ENCODE measurements around the gene EHBP1L1.

The EHBP1L1 gene

DNA sequence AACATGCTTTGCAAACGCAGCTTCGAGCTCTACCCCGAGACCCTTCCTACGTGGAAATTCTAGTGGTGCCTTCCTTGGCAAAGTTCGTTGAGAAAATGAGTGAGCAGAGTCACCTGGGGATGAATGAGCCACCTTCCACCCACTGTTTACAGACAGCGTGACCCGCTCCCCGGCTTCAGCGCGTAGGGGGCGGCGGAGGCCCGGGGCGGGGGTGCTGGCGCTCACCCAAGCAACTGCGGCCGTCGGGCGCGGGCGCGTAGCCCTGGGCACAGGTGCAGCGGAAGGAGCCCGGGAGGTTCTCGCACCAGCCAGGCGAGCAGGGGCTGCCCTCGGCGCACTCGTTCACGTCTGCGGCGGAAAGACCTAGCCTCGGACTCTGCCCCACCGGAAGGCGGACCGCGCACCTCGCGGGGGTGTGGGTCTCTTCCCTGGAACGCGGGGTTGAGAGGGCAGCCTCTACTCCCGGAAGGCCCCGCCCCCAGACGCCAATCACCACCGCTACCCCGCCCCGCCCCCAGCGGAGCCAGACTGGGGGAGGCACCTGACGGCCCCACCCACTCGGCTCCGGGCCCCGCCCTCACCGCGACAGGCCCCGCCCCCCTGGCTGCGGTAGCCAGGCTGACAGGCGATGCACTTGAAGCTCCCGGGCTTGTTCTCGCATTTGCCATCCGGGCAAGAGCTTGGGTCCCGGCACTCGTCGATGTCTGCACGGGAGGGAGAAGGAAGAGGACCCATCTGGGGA is 29.5 kb upstream of the EHBP1L1 start:
- DNase-seq, result peak; percentile 99

DNA sequence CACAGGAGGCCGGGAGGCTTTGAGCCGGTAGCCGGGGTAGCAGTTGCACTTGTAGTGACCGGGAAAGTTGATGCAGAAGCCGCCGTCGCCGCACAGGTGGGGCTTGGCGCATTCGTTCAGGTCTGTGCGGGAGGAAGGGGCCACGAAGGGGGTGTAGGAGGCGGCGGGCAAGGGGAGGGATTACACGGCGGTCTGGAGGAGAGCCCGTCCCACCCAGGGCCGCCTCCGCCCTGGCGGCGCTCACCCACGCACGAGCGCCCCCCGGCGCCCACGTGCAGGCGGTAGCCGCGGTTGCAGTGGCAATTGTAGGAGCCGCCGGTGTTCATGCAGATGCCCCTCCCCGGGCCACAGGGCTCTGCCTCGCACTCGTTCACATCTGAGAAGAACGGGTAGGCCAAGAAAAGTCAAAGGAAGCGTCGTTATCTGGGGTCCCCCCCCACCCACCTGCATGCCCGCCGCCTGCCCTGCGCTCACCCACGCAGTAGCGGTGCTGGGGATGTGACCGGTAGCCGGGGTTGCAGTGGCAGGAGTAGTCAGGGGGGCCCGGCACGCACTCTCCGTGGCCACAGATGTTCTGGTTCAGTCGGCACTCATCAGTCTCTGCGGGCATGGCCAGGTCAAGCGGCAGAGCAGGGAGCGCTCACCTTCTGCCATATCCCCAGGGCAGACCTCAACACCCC is 28.3 kb upstream of the EHBP1L1 start:
- DNase-seq, result no peak

DNA sequence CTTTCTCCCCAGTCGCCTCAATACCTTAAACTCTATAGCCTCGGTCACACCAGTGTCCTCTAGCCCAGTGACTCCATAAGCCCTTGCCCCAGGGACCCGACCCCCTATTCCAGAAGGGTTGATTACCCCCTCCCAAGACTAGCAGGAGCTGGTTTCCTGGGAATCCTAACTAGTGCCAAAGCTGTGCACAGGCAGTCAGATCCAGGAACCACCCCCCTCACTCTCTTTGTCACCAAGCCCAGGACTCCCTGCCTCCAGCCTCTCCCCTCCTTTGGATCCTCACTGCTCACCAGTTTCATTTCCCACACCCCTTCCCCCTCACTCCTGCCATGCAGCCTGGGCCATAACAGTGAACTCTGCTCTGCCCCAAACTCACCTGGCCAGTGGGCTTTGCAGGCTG is 27.5 kb upstream of the EHBP1L1 start:
- no peak for DNase-seq

DNA sequence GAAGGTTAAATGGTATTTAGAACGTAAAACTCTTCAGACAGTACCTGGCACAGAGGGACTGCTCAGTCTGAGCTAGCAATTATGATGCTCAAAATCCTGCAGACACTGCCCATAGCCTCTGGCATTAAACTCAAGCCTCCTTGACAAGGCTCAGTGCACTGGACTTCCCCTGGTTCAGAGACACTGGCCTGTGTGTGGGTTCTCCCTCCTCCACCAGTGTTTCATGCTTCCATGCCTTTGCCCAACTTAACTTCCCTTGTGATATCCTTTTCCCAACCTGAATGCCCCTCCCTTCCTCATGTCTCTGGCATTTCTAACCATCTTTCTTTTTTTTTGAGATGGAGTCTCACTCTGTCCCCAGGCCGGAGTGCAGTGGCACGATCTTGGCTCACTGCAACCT is 26.8 kb upstream of the EHBP1L1 start:
- no peak for DNase-seq

DNA sequence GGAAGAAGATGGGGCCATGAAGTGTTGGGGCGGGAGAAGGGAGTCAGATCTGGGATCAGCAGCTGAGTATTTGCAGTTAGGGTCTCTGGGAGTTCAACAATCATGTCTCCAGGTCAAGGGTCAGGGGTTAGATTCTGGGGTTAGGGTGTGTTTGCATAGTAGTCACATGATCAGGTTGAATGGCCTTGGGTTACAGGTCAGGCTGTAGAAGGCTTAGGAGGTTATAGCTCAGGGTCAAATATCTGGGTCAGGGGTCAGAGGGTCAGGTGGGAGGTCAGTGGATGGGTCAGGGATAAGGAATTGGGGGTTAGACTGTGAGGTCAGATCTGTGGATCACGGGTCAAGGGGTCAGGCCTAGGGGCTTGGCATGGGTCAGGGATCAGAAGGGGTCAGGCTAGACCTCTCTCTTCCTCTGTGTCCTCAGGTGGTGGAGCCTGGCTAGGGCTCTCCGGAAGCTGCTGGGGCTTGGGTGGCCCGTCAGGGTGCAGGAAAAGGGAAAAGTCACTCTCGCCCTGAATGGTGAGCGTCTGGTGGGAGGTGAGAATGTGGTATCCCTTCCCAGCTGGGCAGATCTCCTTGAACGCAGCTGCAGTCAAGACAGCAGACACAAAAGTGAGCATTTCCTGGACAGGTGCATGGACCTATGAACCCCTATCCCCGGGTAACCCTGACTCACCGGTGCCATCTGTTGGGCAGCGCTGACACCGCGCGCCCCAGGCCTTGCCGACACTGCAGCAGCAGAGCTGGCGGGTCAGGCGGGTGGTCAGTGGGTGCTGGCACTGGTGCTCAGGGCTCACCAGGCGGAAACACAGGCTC is 24.1 kb upstream of the EHBP1L1 start:
- peak; percentile 68 for DNase-seq

DNA sequence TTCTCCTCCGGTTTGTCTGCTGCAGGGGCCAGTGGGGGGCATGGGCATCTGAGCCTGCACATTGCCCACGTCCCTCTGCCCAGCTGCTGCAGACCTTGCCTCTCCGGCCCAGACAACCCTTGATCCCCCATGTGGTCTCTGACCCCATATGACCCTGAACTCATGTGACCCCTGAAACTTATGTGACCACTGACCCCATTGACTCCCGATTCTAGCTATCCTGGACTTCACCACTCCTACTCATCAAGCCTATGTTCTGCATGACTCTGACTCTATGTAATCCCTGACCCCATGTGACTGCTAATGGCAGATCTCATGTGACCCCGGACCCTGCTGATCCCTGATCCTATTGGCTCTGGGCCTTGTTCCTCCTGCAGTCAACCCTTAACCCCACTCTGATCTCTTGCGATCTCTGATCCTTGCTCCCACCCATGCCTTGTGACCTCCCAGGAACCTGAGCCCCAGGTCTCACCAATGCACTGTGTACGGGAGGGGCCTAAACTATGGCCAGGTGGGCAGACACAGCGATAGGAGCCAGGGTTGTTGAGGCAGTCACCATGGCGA is 23.4 kb upstream of the EHBP1L1 start:
- DNase-seq, result no peak

DNA sequence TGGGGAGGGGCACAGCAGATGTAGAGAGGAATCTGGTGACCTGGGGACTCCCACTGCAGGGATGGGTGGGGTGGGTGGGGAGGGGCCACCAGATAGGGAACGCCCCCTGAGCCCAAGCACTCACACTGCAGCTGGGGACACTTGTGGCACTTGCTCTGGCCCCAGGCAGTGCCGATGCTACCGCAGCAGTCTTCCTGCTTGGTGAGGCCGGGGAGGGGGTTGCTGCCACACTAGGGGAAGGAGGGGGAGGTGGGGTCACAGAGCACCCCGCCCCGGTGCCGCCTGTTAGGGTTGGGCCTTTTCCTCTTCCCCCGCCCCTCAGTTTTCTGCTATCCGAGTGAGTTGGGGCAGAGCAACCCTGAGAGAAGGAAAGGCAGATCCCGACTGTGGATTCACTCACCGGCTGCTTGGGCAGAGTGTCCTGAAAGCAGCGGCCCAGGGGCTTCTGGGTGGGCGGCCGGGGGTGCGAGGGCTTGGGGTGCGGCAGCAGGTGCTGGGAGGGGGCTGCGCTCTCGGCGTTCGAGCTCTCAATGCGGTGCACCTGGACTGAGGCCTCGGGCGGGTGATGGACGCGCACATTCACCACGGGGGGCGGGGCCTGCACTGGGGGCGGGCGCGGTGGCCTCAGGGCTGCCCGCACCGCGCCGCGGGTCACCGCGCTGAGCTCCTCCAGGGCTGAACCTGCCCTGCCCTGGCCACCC is 22.4 kb upstream of the EHBP1L1 start:
- peak; percentile 79 for DNase-seq

DNA sequence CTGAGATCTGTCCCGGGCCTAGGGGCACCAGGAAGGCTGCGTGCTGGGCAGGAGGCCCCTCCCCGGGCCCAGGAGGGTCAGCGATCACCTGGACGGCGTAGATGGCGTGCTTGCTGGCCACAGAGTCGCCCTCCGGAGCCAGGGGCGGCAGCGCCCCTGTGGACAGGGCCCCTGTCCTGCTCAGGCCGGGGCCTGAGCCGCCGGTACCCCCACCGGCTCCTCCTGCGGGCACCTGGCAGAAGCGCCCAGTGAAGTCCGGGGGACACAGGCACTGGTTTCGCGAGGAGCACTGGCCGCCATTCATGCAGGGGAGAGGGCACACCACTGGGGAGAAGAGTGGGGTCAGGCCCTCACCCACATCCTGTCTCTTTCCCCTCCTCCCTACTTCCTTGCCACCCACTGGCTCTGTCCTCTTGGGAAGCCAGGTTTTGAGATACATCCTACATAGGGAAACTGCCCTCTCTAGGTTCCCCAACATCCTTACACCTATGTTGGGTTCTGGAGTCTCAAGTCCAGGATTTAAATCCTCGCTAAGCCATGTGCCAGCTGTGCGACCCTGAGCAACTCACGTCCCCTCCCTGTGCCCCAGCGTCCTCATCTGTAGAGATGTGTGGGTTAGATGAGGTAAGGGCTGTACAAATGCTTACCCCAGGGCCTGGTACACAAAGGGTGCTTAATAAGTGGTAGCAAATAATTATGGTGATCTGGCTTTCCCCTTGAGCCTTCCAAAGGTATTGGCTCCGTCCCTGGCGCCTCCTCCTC is 21.6 kb upstream of the EHBP1L1 start:
- DNase-seq, result no peak

DNA sequence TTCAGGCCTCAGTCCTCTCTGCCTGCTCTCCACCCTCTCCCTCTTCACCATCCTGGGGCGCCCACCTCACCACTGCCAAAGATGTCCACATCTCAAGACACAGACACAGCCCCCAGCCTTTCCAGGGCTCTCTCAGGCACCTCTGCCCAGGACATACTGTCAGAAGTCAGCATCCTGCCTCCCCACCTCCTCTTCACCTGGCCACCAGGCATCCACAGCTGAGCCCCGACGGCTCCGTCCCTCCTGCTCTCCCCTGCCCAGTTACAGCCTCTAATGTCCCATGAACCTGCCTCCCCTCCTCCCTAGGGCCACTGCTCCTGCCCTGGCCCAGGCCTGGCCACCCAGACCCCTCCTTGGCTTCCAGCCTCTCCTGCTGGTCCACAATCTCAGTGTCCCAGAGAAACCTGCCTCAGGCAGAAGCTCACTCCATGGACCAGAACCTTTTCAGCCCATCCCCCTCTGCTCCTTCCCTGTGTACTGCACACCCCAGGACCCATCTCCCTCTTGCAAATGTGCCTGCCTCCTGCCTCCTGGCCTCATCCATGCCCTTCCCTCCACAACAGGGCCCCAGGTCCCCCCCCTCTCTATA is 20.9 kb upstream of the EHBP1L1 start:
- DNase-seq, result no peak

DNA sequence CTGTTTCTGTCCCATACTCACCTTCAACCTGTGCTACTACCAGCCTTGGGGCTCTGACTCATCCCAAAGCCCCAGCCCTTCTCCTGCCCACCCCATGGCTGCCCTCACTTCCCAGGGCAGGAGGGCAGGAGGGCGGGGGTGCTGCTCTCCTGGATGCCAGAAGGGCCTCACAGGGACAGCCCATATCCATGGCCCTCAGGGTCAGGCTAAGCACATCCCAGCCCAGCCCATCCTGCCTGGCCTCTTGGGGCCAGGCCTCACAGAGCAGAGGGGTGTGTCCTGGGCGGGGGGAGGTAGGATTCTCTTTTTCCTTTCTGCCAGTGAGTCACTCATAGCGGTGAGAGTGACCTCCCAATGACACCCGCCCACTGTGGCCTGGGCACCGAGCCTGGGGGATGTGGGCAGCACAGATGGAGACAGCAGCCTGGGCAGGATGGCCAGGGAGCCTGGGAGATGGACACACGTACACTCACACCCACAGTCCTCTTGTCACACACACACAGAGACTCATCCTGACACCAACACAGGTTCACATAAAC is 20.1 kb upstream of the EHBP1L1 start:
- DNase-seq, result peak; percentile 49

DNA sequence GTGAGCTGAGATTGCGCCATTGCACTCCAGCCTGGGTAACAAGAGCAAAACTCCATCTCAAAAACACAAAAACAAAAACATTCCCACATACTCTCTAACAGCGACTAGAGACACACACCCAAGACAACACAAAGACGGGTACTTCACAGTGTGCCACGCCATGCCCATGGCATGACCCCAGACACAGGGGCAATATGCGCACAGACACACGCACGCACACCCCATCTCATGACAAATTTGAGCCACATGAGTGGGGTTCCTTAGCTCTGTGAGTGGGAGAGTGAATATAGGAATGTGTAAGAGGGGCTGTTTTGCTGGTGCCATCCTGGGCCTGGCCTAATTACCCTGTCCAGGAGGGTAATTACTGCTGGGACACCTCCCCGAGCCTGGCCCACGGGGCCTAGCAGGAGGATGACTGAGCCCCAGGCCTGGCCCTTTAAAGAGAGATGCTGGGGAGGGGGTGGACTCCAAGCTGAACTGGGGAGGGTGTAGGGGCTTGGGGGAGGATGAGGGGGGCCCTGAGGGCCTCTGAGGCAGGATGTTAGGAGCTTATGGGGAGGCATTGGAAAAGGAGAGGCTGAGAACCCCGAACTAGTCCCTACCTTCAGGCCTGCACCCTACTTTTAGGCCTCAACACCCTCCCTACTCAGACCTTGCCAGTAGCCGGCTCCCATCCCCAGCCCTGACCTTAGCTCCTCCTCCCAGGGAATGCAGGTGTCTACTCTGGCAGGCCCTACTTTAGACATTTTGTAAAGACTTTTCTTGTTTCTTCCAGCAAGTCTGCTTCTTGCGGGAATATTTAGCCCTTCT is 19.2 kb upstream of the EHBP1L1 start:
- DNase-seq, result no peak

DNA sequence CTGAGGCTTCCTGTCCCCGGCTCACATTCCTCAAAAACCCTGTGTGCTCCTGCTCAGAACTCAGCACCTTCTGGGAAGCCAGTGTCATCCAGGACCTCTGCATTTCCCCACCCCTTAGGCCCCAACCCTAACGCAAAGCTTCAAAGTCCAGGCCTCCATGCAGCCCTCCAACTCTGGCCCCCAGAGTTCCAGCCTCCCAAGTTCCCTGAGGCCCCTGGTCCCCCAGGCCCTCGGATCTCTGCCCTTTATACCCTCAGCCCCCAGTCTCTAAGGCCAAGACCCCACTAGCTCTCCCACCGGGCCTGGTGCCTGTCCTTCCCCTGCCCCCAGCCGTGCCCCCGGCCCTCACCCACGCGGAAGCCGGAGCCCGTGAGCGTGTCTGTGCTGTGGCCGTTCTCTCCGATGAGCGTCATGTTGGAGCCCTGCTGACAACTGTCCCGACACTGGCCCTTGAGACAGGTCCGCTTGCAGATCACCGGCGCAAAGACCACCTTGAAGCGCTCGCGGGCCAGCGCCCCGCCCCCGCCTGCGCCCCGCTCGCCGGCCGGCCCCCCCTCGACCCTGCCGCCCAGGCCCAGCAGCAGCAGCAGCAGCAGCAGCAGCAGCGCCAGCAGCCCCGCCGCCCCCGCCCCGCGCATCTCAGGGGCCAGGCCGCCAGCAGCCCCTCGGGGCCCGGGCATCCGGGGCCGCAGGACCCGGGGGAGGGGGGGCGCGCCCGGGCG is 18.4 kb upstream of the EHBP1L1 start:
- no peak for DNase-seq

DNA sequence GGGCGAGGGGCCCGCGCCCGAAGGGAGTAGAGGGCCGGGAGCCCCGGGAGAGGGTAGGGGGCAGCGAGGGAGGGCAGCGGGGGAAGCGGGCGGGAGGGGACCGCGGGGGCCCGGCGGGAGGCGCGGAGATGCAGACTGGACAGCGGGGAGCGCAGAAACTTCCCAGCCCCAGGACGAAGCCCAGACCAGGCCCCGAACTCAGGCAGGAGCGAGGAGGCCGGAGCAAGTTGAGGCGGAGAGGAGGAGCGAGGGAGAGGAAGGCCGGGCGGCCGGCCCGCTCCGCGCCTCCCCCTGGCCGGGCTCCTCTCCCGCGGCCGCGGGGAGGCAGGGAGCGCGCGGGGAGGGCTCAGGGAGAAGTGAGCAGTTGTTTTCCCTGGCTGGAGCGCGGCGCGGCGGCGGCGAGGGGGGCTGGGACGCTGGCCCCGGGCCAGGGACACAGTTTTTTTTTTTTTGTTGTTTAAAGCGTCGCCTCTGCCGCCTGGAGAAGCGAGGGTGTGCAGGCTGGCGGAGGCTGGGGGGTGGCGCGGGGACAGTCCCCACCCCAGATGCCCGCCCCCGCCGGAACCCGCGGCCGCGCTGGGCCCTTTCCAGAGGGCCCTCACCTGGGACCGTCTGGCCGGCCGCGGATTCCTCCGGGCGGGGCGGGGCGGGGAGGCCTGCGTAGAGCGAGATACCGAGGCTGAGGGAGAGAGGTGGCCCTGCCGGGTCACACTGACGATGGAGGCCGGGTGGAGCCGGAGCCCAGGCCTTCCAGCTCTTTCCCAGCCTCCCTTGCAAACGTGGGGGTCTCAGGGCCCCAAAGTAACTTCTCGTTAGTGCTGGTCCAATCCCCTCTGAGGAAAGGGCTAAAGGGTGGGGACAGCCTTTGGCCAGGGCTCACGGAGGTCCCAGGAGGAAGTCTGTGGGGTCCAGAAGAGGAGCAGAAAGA is 17.6 kb upstream of the EHBP1L1 start, which contains the start of gene LTBP3:
Gene LTBP3, minus strand, starts transcription at position 358 of the 928 bp plus-strand sequence. CDS start 400 bp downstream, outside the sequence.
- peak; percentile 49 for DNase-seq

DNA sequence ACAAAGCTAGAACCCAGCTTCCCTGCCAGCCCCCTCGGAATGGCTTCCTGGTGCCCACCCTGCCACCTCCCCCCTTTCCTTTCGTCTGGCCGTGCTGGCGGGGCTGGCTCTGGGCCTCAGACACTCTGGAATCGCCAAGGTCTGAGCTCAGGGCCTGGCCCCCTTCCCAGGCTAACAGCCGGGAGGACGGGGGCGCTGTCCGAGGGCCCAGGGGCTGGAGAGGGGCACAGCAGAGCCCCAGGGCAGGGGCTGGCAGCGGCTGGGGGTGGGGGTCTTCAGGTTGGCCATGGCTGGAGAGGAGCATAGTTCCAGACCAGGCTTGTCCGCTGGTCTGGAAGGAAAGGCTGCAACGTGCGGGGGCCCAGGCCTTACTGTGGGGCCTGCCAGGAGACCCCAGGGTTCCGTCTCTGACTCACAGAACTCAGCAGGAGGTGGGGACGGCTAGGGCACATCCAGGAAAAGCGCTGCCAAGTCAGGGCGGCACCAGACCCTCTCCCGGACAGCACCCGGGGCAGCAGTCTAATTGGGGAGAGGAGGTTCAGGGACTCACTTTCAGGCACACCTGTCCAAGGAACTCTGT is 16.8 kb upstream of the EHBP1L1 start:
- no peak for DNase-seq

DNA sequence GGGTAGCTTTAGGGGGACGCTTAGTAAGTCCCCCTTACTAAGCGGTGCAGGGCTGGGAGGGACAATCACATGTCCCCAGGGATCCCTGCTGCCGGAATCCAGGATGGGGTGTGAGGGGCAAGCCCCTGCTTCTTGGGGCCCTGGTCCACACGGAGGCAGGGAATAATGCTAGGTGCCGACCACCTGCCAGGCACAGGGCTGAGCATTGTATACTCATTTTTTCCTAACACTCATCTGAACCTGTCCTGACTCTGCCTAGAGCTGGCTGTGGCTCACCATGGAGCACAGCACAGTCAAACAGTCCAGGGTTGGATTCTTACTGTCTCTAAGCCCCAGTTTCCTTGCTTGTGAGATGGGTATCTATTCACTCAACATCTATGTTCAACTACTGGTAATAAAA is 16.3 kb upstream of the EHBP1L1 start:
- peak; percentile 45 for DNase-seq

DNA sequence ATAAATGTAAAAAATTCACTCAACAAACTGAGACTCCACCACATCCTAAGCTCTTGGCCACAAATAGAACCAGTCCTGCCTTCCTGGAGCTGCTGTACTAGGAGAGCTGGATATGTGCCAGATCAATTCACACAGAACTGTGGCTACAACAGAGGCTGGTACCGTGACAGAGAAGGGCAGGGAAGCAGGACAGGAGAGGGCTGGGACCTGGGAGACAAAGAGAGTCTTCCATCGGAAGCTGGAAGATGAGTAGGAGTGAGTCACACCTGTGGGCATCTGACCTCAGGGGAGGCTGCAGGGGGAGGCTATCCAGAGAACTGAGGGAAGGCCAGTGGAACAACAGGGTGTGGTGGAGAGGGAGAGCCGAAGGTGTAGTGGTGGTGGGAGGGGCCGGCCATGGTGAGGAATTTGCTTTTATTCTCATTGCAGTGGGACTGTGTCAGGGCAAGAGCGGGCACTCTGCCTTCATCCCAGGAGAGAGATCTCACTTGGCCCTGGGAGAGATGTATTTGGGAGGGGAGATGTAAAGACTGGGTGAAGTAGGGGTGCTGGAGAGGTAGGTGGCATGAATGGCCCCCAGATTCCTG is 15.8 kb upstream of the EHBP1L1 start:
- DNase-seq, result no peak

DNA sequence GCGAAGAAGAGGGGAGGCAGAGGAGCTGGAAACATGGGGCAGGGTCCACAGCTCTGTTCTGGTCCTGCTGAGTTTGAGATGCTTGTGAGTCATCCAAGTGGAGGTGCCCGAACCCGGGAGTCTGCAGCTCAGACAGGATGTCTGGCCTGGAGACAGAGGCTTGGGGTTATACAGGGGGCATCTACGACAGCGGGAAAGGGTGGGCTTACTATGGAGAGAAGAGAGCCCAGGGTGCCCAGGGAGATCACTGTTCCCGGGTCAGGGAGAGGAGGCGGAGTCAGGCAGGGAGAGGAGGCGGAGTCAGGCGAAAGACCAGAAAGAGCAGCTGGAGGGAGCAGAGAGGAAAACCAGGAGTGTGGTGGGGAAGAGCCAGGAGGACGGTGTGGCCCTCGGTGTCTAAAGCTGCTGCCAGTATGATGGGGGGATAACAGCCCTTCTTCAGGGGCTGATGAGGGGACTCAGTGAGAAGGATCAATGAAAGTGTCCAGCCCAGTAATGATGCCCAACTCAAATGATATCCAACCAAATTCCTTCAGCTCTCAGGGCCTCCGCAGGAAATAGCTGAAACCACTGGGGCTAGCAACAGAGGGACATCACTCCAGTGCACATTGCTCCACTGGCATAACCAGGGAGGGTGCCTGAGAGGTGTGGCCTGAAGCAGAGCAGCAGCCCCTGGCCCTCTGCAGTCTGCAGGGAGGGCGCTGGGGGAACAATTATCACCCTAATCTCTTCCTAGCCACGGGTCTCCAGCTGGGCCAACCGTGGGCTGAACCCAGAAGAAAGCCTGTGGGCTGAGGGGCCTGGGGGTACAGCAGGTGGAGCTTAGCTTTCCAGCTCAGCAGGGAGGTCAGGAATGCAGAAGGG is 15.1 kb upstream of the EHBP1L1 start:
- DNase-seq, result no peak

All from activated CD4-positive, alpha-beta T cell treated with anti-CD3 and anti-CD28 coated beads for 48 hours (primary cell).